Panc1 (cell line): Measurements from ENCODE around the gene COL1A2. TPM values are rescaled to one million over a fixed set of nuclear protein-coding genes. Genes with fewer than 3 reads are reported as not detected.

Experiments
- ATAC-seq: fragments of 200-7000 bp; cut with Tn5 transposase; 2 replicates; pipeline ENCODE4 v1.9.1; 2020; ENCODE audit warnings: mild to moderate bottlenecking, moderate library complexity
- BruUV-seq: library from RNA; stranded (reverse); fragments of 400-500 nt; replicated peaks from 2 replicates; lab custom pipeline; 2021; lab: Mats Ljungman, UMichigan
- CTCF ChIA-PET: fragments of 300-600 bp; sonication (Branson Sonifier 250); formaldehyde crosslinking; loops from one replicate; lab custom pipeline; 2022; ENCODE audit warnings: antibody characterized with exemption; lab: Charles Lee
- POLR2A ChIA-PET: fragments of 300-600 bp; sonication (Branson Sonifier 250); formaldehyde crosslinking; loops from one replicate; lab custom pipeline; 2022; ENCODE audit warnings: antibody characterized with exemption; lab: Charles Lee
- DNase-seq: peaks from one replicate; pipeline ENCODE4 v3.0.0-alpha.2; 2010; ENCODE audit warnings: low read depth, low spot score
- H3K27ac ChIP-seq: 2 replicates; pipeline ENCODE4 v1.5.1; 2011; ENCODE audit warnings: mild to moderate bottlenecking, low read length, inconsistent platforms
- H3K27me3 ChIP-seq: fragments of 200-500 bp; sonication (Bioruptor generic); 2 replicates; pipeline ENCODE4 v1.6.0; 2014; ENCODE audit warnings: low read length, inconsistent platforms; ENCODE audit not compliant: control insufficient read depth, insufficient read depth
- H3K36me3 ChIP-seq: fragments of 200-500 bp; sonication (Bioruptor generic); 2 replicates; pipeline ENCODE4 v1.5.1; 2014; ENCODE audit warnings: inconsistent platforms, mild to moderate bottlenecking, low read length, moderate library complexity; ENCODE audit not compliant: control insufficient read depth, insufficient read depth
- H3K4me1 ChIP-seq: 2 replicates; pipeline ENCODE4 v1.5.1; 2011; ENCODE audit warnings: inconsistent platforms, mild to moderate bottlenecking, low read length, moderate library complexity; ENCODE audit not compliant: control insufficient read depth, insufficient read depth
- H3K4me3 ChIP-seq, 2 experiments: 2 replicates each; pipeline ENCODE4 v1.5.1; 2011 to 2012; ENCODE audit warnings: low read depth in 2 of 2, low read length in 2 of 2, mild to moderate bottlenecking in 2 of 2, inconsistent platforms in 1 of 2, moderate library complexity in 1 of 2
- H3K9me3 ChIP-seq: fragments of 200-500 bp; sonication (Bioruptor generic); 2 replicates; pipeline ENCODE4 v1.5.1; 2014; ENCODE audit warnings: low read depth, mild to moderate bottlenecking, inconsistent platforms, low read length, moderate library complexity; ENCODE audit not compliant: control insufficient read depth, insufficient read depth
- CTCF ChIP-seq: fragments of 450-650 bp; IDR thresholded peaks from 2 replicates; pipeline ENCODE4 v1.5.1; 2017; ENCODE audit warnings: mild to moderate bottlenecking
- POLR2AphosphoS5 ChIP-seq: IDR thresholded peaks from 2 replicates; pipeline ENCODE4 v1.6.1; 2012; ENCODE audit warnings: mild to moderate bottlenecking, low read depth, low read length, moderate library complexity
- REST ChIP-seq, 2 experiments: IDR thresholded peaks; 2 replicates each; pipeline ENCODE4 v1.6.1; 2011 to 2012; ENCODE audit warnings: low read depth in 2 of 2, control low read depth in 1 of 2, low read length in 1 of 2, mild to moderate bottlenecking in 1 of 2, moderate library complexity in 1 of 2; ENCODE audit not compliant: insufficient read depth in 1 of 2
- SIN3A ChIP-seq: IDR thresholded peaks from 2 replicates; pipeline ENCODE4 v1.6.1; 2012; ENCODE audit warnings: low read depth, mild to moderate bottlenecking, low read length, moderate library complexity, borderline replicate concordance; ENCODE audit not compliant: insufficient read depth
- TCF7L2 ChIP-seq: IDR thresholded peaks from 2 replicates; pipeline ENCODE4 v1.6.1; 2011; ENCODE audit warnings: mild to moderate bottlenecking, low read depth, low read length, inconsistent platforms
- in situ Hi-C: cut with HindIII; loops from 2 replicates; pipeline ENCODE4 v1.10.0; 2016; ENCODE audit warnings: low sequenced_read_pairs, low pct_unique_long_range_greater_than_20kb
- intact Hi-C: fragments of 100-400 bp; cut with micrococcal nuclease; formaldehyde crosslinking; loops from one replicate; pipeline ENCODE4 v1.10.0; 2022; ENCODE audit not compliant: unreplicated experiment
- total RNA-seq: library from RNA; stranded (reverse); gene quantifications from one replicate; pipeline ENCODE4 v1.2.1, GENCODE V29; 2021; ENCODE audit not compliant: unreplicated experiment

COL1A2 gene
- total RNA-seq, 1 experiment from 2014 or later = 1.3 TPM

GRCh38 chr7:94442639-94443038 is 47.9 kb downstream of the COL1A2 start:
- Histone ChIP-seq H3K4me1 (no peaks in the 10 kb centered on the region), H3K4me3 (no peak overlapping the region), H3K36me3 (no peaks in the 10 kb centered on the region), H3K27ac (no peak overlapping the region), H3K9me3 (no peaks in the 10 kb centered on the region), H3K27me3 (no peaks in the 10 kb centered on the region; the same call in 1 of the 2 replicates)
- TF ChIP-seq CTCF (no peak), TCF7L2 (no peak), SIN3A (no peak), POLR2AphosphoS5 (no peak), REST (IDR thresholded peaks at IDR 0.05; ENCODE audit: insufficient read depth in 1 of 2, low read depth in 2 of 2, low read length in 1 of 2) (no peak)
- POLR2A ChIA-PET = no interaction called here
- ATAC-seq (no peak), DNase-seq (no peak)
- in situ Hi-C loops (no loop called here), intact Hi-C loops (no loop called here)
- CTCF ChIA-PET = no interaction called here
- BruUV-seq = no TSS peak

DNA sequence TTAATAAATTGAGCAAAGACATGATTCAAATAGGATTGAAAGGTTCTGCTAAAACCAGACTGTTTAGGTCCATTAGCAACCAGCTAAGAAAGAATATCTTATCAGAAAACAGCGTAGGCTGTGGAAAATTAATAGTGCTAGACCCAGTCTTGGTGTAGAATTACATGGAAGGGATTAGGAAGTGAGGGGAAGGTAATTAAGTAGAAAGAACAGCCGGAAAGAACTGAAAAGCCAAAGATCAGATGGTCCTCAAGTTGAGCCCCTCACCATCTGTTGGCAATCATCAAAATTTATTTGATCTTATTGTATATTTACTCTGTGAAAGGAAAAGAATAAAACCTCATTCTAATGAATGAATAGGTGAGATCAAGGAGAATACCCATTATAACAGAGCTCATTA is 50.1 kb downstream of the COL1A2 start:
- POLR2A ChIA-PET = no interaction called here

More for the DNA sequence above, 50.1 kb downstream of the COL1A2 start:
- CTCF ChIA-PET = interaction anchor here (1.0 to 1.1 kb wide), 2 partner anchors 1031 to 1246 kb away, joined by 3 to 4 read pairs; no protein-coding TSS in a partner anchor
- BruUV-seq = no TSS peak
- intact Hi-C loops (loop anchor here (5.0 kb wide), 3 partner anchors 212 to 1032 kb away; partner anchors contain the start of genes PON3 and SGCE), in situ Hi-C loops (no loop called here)
- Histone ChIP-seq H3K4me3 (no peak overlapping the region), H3K4me1 (no peaks in the 10 kb centered on the region), H3K27ac (no peak overlapping the region), H3K9me3 (no peaks in the 10 kb centered on the region), H3K27me3 (no peaks in the 10 kb centered on the region; the same call in 1 of the 2 replicates), H3K36me3 (no peaks in the 10 kb centered on the region)
- no peak for TF ChIP-seq POLR2AphosphoS5
- no peak for TF ChIP-seq REST (IDR thresholded peaks at IDR 0.05; ENCODE audit: insufficient read depth in 1 of 2, low read depth in 2 of 2, low read length in 1 of 2)
- no peak for TF ChIP-seq CTCF
- TF ChIP-seq SIN3A = no peak
- no peak for TF ChIP-seq TCF7L2
- DNase-seq = no peak
- ATAC-seq = no peak
